HUES6 (cell line): ENCODE data around the gene TMC7.

ENCODE experiments used
- H3K27ac ChIP-seq: 2 replicates; pipeline ENCODE4 v1.7.0; 2013; ENCODE audit warnings: low read depth, mild to moderate bottlenecking, low read length, inconsistent platforms
- H3K27me3 ChIP-seq: 2 replicates; pipeline ENCODE4 v1.6.1; 2013; ENCODE audit warnings: low read length; ENCODE audit not compliant: control insufficient read depth, insufficient read depth
- H3K36me3 ChIP-seq: 2 replicates; pipeline ENCODE4 v1.6.1; 2013; ENCODE audit warnings: low read length; ENCODE audit not compliant: control insufficient read depth, insufficient read depth
- H3K4me1 ChIP-seq: 2 replicates; pipeline ENCODE4 v1.6.1; 2013; ENCODE audit warnings: low read length; ENCODE audit not compliant: control insufficient read depth, insufficient read depth
- H3K4me3 ChIP-seq: 2 replicates; pipeline ENCODE4 v1.5.1; 2013; ENCODE audit warnings: low read depth, low read length
- H3K9ac ChIP-seq: one replicate; pipeline ENCODE4 v1.6.1; 2013; ENCODE audit warnings: mild to moderate bottlenecking, low read length
- H3K9me3 ChIP-seq: 2 replicates; pipeline ENCODE4 v1.6.1; 2013; ENCODE audit warnings: low read depth, low read length; ENCODE audit not compliant: control insufficient read depth, insufficient read depth

Gene TMC7

GRCh38 chr16:19073344-19073743, 89.6 kb downstream of the TMC7 start:
- peaks cover 27% of the 10 kb centered on the region for H3K36me3 ChIP-seq
- no peak overlapping the region for H3K4me3 ChIP-seq

GRCh38 chr16:19073863-19074262, 90.1 kb downstream of the TMC7 start:
- no peak overlapping the region for H3K4me3 ChIP-seq
- no peak overlapping the region for H3K27ac ChIP-seq
- H3K36me3 ChIP-seq = peaks cover 32% of the 10 kb centered on the region
- no peaks in the 10 kb centered on the region for H3K27me3 ChIP-seq
- H3K9me3 ChIP-seq = no peaks in the 10 kb centered on the region
- no peak overlapping the region for H3K9ac ChIP-seq
- H3K4me1 ChIP-seq = no peaks in the 10 kb centered on the region

More at GRCh38 chr16:19073344-19073743, 89.6 kb downstream of the TMC7 start:
- H3K9me3 ChIP-seq = no peaks in the 10 kb centered on the region
- H3K9ac ChIP-seq = no peak overlapping the region
- no peaks in the 10 kb centered on the region for H3K27me3 ChIP-seq
- H3K27ac ChIP-seq = no peak overlapping the region
- no peaks in the 10 kb centered on the region for H3K4me1 ChIP-seq

DNA sequence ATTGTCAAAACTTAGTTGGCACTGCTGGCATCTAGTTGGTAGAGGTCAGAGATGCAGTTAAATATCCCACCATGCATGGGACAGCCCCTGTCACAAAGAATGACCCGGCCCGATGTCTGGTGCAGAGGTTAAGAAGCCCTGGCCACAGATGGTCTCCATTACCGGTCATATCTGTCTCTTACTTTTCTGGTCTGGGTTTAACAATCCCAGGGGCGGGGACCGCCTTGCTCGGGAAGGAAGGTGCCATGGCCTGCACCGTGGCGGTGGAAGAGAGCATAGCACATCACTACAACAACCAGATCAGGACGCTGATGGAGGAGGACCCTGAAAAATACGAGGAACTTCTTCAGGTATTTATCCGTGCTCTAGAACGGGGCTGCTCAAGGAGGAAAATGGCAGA, 91.8 kb downstream of the TMC7 start:
- H3K9ac ChIP-seq = no peak overlapping the region
- H3K27ac ChIP-seq = no peak overlapping the region
- no peak overlapping the region for H3K4me3 ChIP-seq
- H3K36me3 ChIP-seq = peaks cover 35% of the 10 kb centered on the region
- H3K27me3 ChIP-seq = no peaks in the 10 kb centered on the region
- H3K9me3 ChIP-seq = no peaks in the 10 kb centered on the region
- no peaks in the 10 kb centered on the region for H3K4me1 ChIP-seq

GRCh38 chr16:19077879-19078278, 94.1 kb downstream of the TMC7 start:
- H3K36me3 ChIP-seq = peaks cover 42% of the 10 kb centered on the region
- H3K9me3 ChIP-seq = peaks cover 4% of the 10 kb centered on the region; the same call in 1 of the 2 replicates
- H3K27ac ChIP-seq = no peak overlapping the region
- no peaks in the 10 kb centered on the region for H3K4me1 ChIP-seq
- no peak overlapping the region for H3K4me3 ChIP-seq
- H3K9ac ChIP-seq = no peak overlapping the region
- H3K27me3 ChIP-seq = no peaks in the 10 kb centered on the region

DNA sequence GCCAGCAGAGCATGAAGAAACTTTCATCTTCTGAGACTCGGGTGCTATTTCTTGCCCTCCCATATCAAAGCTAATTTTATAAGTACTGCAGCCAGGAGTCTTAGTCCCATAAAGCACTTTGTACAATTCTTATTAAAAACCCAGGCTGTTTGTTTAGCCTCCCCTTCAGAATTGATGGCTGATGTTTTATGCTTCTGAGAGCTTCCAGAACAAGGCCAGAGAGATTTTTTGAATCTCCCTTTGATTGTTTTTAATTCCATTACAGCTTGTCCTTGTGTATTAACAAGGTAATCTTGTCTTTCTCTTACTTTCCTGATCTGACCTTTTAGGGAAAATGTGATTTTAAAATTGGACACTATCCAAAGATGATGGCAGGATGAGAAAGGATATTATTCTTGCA, 99.9 kb downstream of the TMC7 start:
- Histone ChIP-seq H3K27me3 (peaks cover 12% of the 10 kb centered on the region), H3K9ac (no peak overlapping the region), H3K4me1 (0 out of 2 replicates have a peak, but pooled peaks cover 2% of the 10 kb centered on the region), H3K27ac (no peak overlapping the region), H3K36me3 (peaks cover 16% of the 10 kb centered on the region), H3K4me3 (no peak overlapping the region), H3K9me3 (peaks cover 4% of the 10 kb centered on the region; the same call in 1 of the 2 replicates)

GRCh38 chr16:19084139-19084538, 100.4 kb downstream of the TMC7 start:
- Histone ChIP-seq H3K36me3 (peaks cover 11% of the 10 kb centered on the region), H3K9ac (no peak overlapping the region), H3K27ac (no peak overlapping the region)

DNA sequence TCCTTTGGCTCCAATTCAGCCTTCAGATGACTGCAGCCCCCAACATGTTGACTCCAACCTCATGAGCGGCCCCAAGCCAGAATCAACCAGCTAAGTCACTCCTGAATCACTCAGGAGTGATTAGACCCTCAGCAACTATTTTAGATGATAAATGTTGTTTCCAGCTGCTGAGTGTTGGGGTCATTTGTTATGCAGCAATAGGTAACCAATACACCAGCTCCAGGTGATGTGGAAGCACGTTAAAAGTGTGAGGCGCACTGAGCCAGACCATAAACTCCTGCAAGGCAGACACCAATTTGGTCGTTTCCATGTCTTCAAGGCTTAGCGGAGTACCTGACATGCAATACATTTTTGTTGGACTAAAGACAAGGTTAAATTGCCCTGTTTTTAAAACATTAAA, 101.1 kb downstream of the TMC7 start:
- Histone ChIP-seq H3K9me3 (peaks cover 4% of the 10 kb centered on the region; the same call in 1 of the 2 replicates), H3K27ac (no peak overlapping the region), H3K36me3 (peaks cover 11% of the 10 kb centered on the region), H3K4me1 (0 out of 2 replicates have a peak, but pooled peaks cover 2% of the 10 kb centered on the region), H3K27me3 (peaks cover 12% of the 10 kb centered on the region), H3K9ac (no peak overlapping the region), H3K4me3 (no peak overlapping the region)

More at GRCh38 chr16:19084139-19084538, 100.4 kb downstream of the TMC7 start:
- Histone ChIP-seq H3K9me3 (peaks cover 4% of the 10 kb centered on the region; the same call in 1 of the 2 replicates), H3K4me1 (0 out of 2 replicates have a peak, but pooled peaks cover 2% of the 10 kb centered on the region), H3K4me3 (no peak overlapping the region), H3K27me3 (peaks cover 12% of the 10 kb centered on the region)

GRCh38 chr16:19085679-19086200, 102.0 kb downstream of the TMC7 start:
- Histone ChIP-seq H3K9me3 (peaks cover 4% of the 10 kb centered on the region; the same call in 1 of the 2 replicates), H3K9ac (peak overlapping the region; percentile 54), H3K4me3 (peak overlapping the region; percentile 56; the same call in 1 of the 2 replicates), H3K27ac (no peak overlapping the region), H3K4me1 (0 out of 2 replicates have a peak, but pooled peaks cover 2% of the 10 kb centered on the region), H3K36me3 (peaks cover 11% of the 10 kb centered on the region), H3K27me3 (peaks cover 12% of the 10 kb centered on the region)

DNA sequence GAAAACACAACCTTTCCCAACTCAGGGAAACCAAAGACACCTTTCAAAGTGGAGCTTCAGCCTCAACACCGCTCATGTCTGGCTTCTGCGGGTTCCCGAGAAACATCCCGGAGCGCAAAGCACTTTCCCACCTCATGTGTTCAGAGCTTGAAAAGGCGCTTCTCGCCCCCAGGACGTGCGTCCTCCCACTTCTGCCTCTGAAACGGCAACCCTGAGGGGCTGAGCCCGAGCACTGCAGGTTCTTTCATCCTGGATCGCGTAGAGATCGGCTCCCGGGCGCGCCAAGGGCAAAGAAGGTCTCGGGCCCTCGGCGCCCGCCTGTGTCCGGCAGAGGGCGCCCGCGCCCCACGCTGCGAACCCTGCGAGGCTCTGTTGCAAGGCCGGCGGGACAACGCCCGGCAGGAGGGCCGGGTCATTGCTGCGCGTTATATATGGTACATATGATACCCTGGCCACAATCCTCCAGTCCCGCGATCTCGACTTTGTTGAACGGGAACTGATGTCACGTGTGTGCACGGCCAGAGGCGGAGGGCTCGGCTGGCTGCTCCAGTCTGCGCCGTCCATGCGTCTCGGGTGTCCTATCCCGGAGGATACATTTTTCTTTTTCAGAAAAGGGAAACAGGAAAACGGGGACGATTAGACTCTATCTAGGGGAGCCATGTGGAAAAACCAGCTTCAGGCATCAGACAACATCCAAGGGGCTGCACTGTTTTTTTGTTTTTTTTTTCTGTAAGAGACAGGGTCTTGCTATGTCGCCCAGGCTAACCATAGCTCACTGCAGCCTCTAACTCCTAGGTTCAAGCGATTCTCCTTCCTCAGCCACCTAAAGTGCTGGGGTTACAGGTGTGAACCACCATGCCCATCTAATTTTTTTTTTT, 102.8 kb downstream of the TMC7 start:
- peak overlapping the region; percentile 56 for H3K4me3 ChIP-seq
- H3K27ac ChIP-seq = no peak overlapping the region
- H3K9ac ChIP-seq = peak overlapping the region; percentile 54
- H3K4me1 ChIP-seq = 0 out of 2 replicates have a peak, but pooled peaks cover 2% of the 10 kb centered on the region
- H3K36me3 ChIP-seq = peaks cover 5% of the 10 kb centered on the region
- no peaks in the 10 kb centered on the region for H3K9me3 ChIP-seq
- peaks cover 12% of the 10 kb centered on the region for H3K27me3 ChIP-seq

- H3K4me3 ChIP-seq = no peak overlapping the region
- no peak overlapping the region for H3K27ac ChIP-seq
- H3K9me3 ChIP-seq = no peaks in the 10 kb centered on the region
- 0 out of 2 replicates have a peak, but pooled peaks cover 2% of the 10 kb centered on the region for H3K4me1 ChIP-seq
- no peak overlapping the region for H3K9ac ChIP-seq
- H3K36me3 ChIP-seq = no peaks in the 10 kb centered on the region
- H3K27me3 ChIP-seq = peaks cover 12% of the 10 kb centered on the region
Measured at GRCh38 chr16:19088341-19088916, 104.7 kb downstream of the TMC7 start.
